SK-N-SH (cell line): Measurements from ENCODE around the gene AMIGO1. TPM values are rescaled to one million over a fixed set of nuclear protein-coding genes. Genes with fewer than 3 reads are reported as not detected.

Experiments
- CTCF ChIA-PET: fragments of 300-600, 350-600 bp; formaldehyde crosslinking; extraction: SDS; loops from one replicate; lab custom pipeline; 2021; lab: Yijun Ruan, JAX
- POLR2A ChIA-PET: fragments of 350-600 bp; sonication (Branson Sonifier 250); formaldehyde crosslinking; extraction: SDS; loops from one replicate; lab custom pipeline; 2020; ENCODE audit warnings: antibody characterized with exemption, inconsistent platforms; lab: Yijun Ruan, JAX
- DNase-seq: peaks from one replicate; pipeline ENCODE4 v3.0.0; 2012
- H2AFZ ChIP-seq: fragments of 200-600 bp; sonication (generic); 2 replicates; pipeline ENCODE4 v1.8.1; 2016; ENCODE audit warnings: antibody characterized with exemption, mild to moderate bottlenecking, low read depth
- H3F3A ChIP-seq: fragments of 200-600 bp; sonication (generic); replicated peaks from 2 replicates; pipeline ENCODE3; 2016; ENCODE audit warnings: antibody characterized with exemption, mild to moderate bottlenecking; ENCODE audit not compliant: insufficient read depth
- H3K27ac ChIP-seq, 2 experiments: fragments of 200-500 bp in 1 of 2; fragments of 200-600 bp in 1 of 2; sonication (Bioruptor generic) in 1 of 2; sonication (generic), shearing (Covaris generic) in 1 of 2; 2 replicates each; pipeline versions ENCODE4 v1.5.1 to v1.6.1; 2014 to 2016; ENCODE audit warnings: low read depth in 2 of 2, inconsistent platforms in 1 of 2, low read length in 1 of 2, mild to moderate bottlenecking in 1 of 2, mixed read lengths in 1 of 2
- H3K27me3 ChIP-seq: fragments of 200-600 bp; sonication (generic), shearing (Covaris generic); 2 replicates; pipeline ENCODE4 v1.6.1; 2016; ENCODE audit warnings: mixed run types; ENCODE audit not compliant: insufficient read depth
- H3K36me3 ChIP-seq, 2 experiments: fragments of 200-500 bp in 1 of 2; fragments of 200-600 bp in 1 of 2; sonication (Bioruptor generic) in 1 of 2; sonication (generic) in 1 of 2; replicated peaks in 1 of 2; 2 replicates each; pipeline versions ENCODE3 to v1.5.1; 2014 to 2016; ENCODE audit warnings: low read length in 1 of 2, mild to moderate bottlenecking in 1 of 2; ENCODE audit not compliant: insufficient read depth in 2 of 2, control insufficient read depth in 1 of 2
- H3K4me1 ChIP-seq, 2 experiments: fragments of 200-500 bp in 1 of 2; fragments of 200-600 bp in 1 of 2; sonication (Bioruptor generic) in 1 of 2; sonication (generic), shearing (Covaris generic) in 1 of 2; 2 replicates each; pipeline versions ENCODE4 v1.5.1 to v1.6.1; 2014 to 2016; ENCODE audit warnings: low read depth in 1 of 2, low read length in 1 of 2, mixed run types in 1 of 2; ENCODE audit not compliant: insufficient read depth in 2 of 2, control insufficient read depth in 1 of 2
- H3K4me2 ChIP-seq: fragments of 200-600 bp; sonication (generic), shearing (Covaris generic); 2 replicates; pipeline ENCODE4 v1.6.1; 2017; ENCODE audit warnings: mixed run types
- H3K4me3 ChIP-seq, 2 experiments: fragments of 200-500 bp in 1 of 2; fragments of 200-600 bp in 1 of 2; sonication (Bioruptor generic) in 1 of 2; sonication (generic), shearing (Covaris generic) in 1 of 2; 2 replicates each; pipeline versions ENCODE4 v1.5.1 to v1.8.1; 2014 to 2016; ENCODE audit warnings: low read depth in 2 of 2, inconsistent platforms in 1 of 2, low read length in 1 of 2, mild to moderate bottlenecking in 1 of 2, mixed read lengths in 1 of 2, moderate library complexity in 1 of 2
- H3K79me2 ChIP-seq: fragments of 200-600 bp; sonication (generic); 2 replicates; pipeline ENCODE4 v1.8.1; 2017; ENCODE audit warnings: mild to moderate bottlenecking; ENCODE audit not compliant: insufficient read depth
- H3K9ac ChIP-seq: fragments of 200-600 bp; sonication (generic); 2 replicates; pipeline ENCODE4 v1.6.1; 2017; ENCODE audit warnings: mixed run types
- H3K9me2 ChIP-seq: fragments of 200-600 bp; sonication (generic); 2 replicates; pipeline ENCODE4 v1.6.1; 2017; ENCODE audit warnings: mixed run types
- H3K9me3 ChIP-seq: fragments of 200-600 bp; sonication (generic); 2 replicates; pipeline ENCODE4 v1.6.1; 2017; ENCODE audit warnings: mixed run types, mild to moderate bottlenecking, moderate library complexity
- H4K20me1 ChIP-seq: fragments of 200-600 bp; sonication (generic); 2 replicates; pipeline ENCODE4 v1.6.1; 2017; ENCODE audit warnings: mild to moderate bottlenecking, mixed run types; ENCODE audit not compliant: insufficient read depth
- ELF1 ChIP-seq: IDR thresholded peaks from 2 replicates; pipeline ENCODE4 v1.4.0; 2012
- EP300 ChIP-seq, 2 experiments: IDR thresholded peaks; 2 replicates each; pipeline versions ENCODE4 v1.4.0 to v1.6.1; 2012; ENCODE audit warnings: borderline replicate concordance in 1 of 2, low read depth in 1 of 2, low read length in 1 of 2
- JUND ChIP-seq: IDR thresholded peaks from 2 replicates; pipeline ENCODE4 v1.4.0; 2012
- MEF2A ChIP-seq: IDR thresholded peaks from 2 replicates; pipeline ENCODE4 v1.4.0; 2012; ENCODE audit warnings: low read depth, borderline replicate concordance
- PBX3 ChIP-seq: IDR thresholded peaks from 2 replicates; pipeline ENCODE4; 2012
- POLR2AphosphoS5 ChIP-seq: IDR thresholded peaks from 2 replicates; pipeline ENCODE4 v1.6.1; 2012; ENCODE audit warnings: low read depth, low read length
- RAD21 ChIP-seq: IDR thresholded peaks from 2 replicates; pipeline ENCODE4 v1.6.1; 2012; ENCODE audit warnings: mild to moderate bottlenecking, low read length
- RCOR1 ChIP-seq: fragments of 150-350 bp; IDR thresholded peaks from 2 replicates; pipeline ENCODE4 v1.6.1; 2017; ENCODE audit warnings: antibody characterized with exemption, low read length
- RXRA ChIP-seq: IDR thresholded peaks from 2 replicates; pipeline ENCODE4 v1.4.0; 2012; ENCODE audit warnings: low read depth, mild to moderate bottlenecking, borderline replicate concordance
- SMC3 ChIP-seq: IDR thresholded peaks from 2 replicates; pipeline ENCODE4 v1.6.1; 2012; ENCODE audit warnings: low read depth, low read length, improper control_type of control experiment
- TEAD4 ChIP-seq: IDR thresholded peaks from 2 replicates; pipeline ENCODE4 v1.4.0; 2012; ENCODE audit warnings: mild to moderate bottlenecking, borderline replicate concordance; ENCODE audit not compliant: insufficient read depth
- YY1 ChIP-seq: IDR thresholded peaks from 2 replicates; pipeline ENCODE4 v1.4.0; 2012; ENCODE audit warnings: low read depth, mild to moderate bottlenecking
- ZBTB33 ChIP-seq: IDR thresholded peaks from 2 replicates; pipeline ENCODE4 v1.4.0; 2012; ENCODE audit warnings: low read depth, borderline replicate concordance
- WGBS: methylation state at CpG from one replicate; pipeline ENCODE4 v1.1.6; 2017; ENCODE audit warnings: low lambda C conversion rate; 5-methylcytosine and 5-hydroxymethylcytosine counted together
- polyA plus RNA-seq, 3 experiments: library from polyadenylated mRNA; depleted of rRNA; stranded (reverse); fragments of >200 nt; gene quantifications; 2 replicates each; pipeline ENCODE4 v1.2.3, GENCODE V29; 2012

AMIGO1 gene
- polyA plus RNA-seq, 1 of the 3 experiments (the other 2 are of a cell fraction) = 0.95 TPM

- H3K4me3 ChIP-seq = no peak overlapping the region
- TF ChIP-seq RCOR1 (no peak), SMC3 (no peak), RXRA (no peak), JUND (no peak), RAD21 (no peak), PBX3 (no peak), ELF1 (no peak), MEF2A (no peak), TEAD4 (no peak), ZBTB33 (no peak)
- H2AFZ ChIP-seq = no peak overlapping the region
- H3K9me2 ChIP-seq = no peaks in the 10 kb centered on the region
- no peaks in the 10 kb centered on the region for H4K20me1 ChIP-seq
- peaks cover 36% of the 10 kb centered on the region for H3K27me3 ChIP-seq
- H3K9ac ChIP-seq = no peak overlapping the region
- no peaks in the 10 kb centered on the region for H3F3A ChIP-seq
- H3K27ac ChIP-seq = no peak overlapping the region
- POLR2A ChIA-PET = no interaction called here
- DNase-seq = no peak
- peaks cover 6 to 15% of the 10 kb centered on the region in 2 experiments; a peak in 2 of 4 replicates for H3K4me1 ChIP-seq
- H3K79me2 ChIP-seq = peaks cover 12% of the 10 kb centered on the region; the same call in 1 of the 2 replicates
- CTCF ChIA-PET = interaction anchor here (0.8 to 40.2 kb wide), 6 partner anchors 9 to 52 kb away, joined by 3 to 1710 read pairs (median 28); partner anchors contain the start of genes AMIGO1, CYB561D1 and GPR61
- no peak overlapping the region for H3K4me2 ChIP-seq
- no peaks in the 10 kb centered on the region for H3K9me3 ChIP-seq
- no peaks in the 10 kb centered on the region for H3K36me3 ChIP-seq
Measured at GRCh38 chr1:109482242-109482641, 27.3 kb downstream of the AMIGO1 start.

GRCh38 chr1:109481646-109482045, 27.9 kb downstream of the AMIGO1 start:
- Histone ChIP-seq H2AFZ (no peak overlapping the region), H3K27ac (no peak overlapping the region), H3K79me2 (peaks cover 12% of the 10 kb centered on the region; the same call in 1 of the 2 replicates), H3K4me3 (no peak overlapping the region), H3K9ac (no peak overlapping the region), H3K36me3 (no peaks in the 10 kb centered on the region), H3K27me3 (peaks cover 41% of the 10 kb centered on the region), H4K20me1 (no peaks in the 10 kb centered on the region), H3K4me1 (peaks cover 6 to 15% of the 10 kb centered on the region in 2 experiments; a peak in 2 of 4 replicates), H3K9me2 (no peaks in the 10 kb centered on the region), H3K9me3 (no peaks in the 10 kb centered on the region), H3K4me2 (no peak overlapping the region), H3F3A (no peaks in the 10 kb centered on the region)
- ChIA-PET POLR2A (no interaction called here), CTCF (interaction anchor here (6.3 to 40.2 kb wide), 2 partner anchors 12 to 53 kb away, joined by 50 to 1710 read pairs; partner anchors contain the start of genes CYB561D1 and GPR61)
- 33% methylated on average over 2 of the region's 2 CpGs for WGBS
- no peak for DNase-seq
- TF ChIP-seq EP300 (IDR thresholded peaks at IDR 0.05; ENCODE audit: borderline replicate concordance in 1 of 2, low read depth in 1 of 2, low read length in 1 of 2) (no peak), RAD21 (no peak), YY1 (no peak), ZBTB33 (no peak), POLR2AphosphoS5 (no peak)
